ENCODE measurements around the gene TBC1D8. TPM values are rescaled to one million over a fixed set of nuclear protein-coding genes. Genes with fewer than 3 reads are reported as not detected.
A peak's percentile ranks its signal among the peaks of the same experiment; 100 is the strongest.

Gene TBC1D8
- total and polyA plus RNA-seq, 2 of the 8 experiments (the other 6 are each of a cell fraction or from before 2014, with no cell fraction given) = 20.8 to 21.8 TPM

DNA sequence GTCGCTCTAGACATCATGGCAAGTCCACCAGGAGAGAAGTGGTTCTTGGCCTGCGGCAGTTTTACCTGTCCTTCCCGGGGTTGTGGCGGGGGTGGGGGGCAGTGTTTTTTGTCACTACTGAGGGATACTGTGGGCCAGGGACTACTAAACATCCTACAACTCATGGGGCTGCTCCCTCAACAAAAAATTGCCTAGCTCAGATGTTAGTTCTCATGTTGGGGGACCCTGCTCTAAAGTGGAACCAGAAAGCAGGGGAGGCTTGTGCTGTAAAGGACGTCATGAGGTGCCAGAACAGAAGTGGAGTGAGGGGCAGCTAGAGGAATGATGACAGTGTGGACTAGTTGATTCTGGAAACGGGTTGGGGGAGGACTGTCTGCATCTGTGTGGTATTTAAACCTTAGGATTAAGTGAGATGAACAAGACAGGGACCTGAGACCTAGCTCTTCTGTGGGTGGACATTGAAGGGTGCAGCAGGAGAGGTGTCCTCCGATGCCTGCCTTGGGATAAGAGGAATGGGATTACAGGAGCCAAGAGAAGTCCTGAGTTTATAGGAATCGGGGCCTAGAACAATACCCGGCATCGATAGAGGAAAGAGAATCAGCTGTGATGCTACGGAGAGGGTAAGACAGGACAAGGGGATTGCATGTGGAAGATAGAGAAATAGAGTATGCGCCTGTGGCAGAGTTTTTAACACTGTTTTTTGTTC, 146.4 kb downstream of the TBC1D8 start:
- no peak overlapping the region for H3K4ac ChIP-seq (replicated peaks; ENCODE audit: insufficient read length, low read depth, low read length)
- H3K79me2 ChIP-seq (ENCODE audit: control insufficient read depth in 1 of 2, insufficient read depth in 2 of 2, low read length in 2 of 2) = peaks cover 6 to 33% of the 10 kb centered on the region in 2 experiments
- H4K20me1 ChIP-seq (replicated peaks in 1 of 2; ENCODE audit: control insufficient read depth in 1 of 2, insufficient read depth in 2 of 2, low read length in 2 of 2) = peaks cover 18 to 30% of the 10 kb centered on the region in 2 experiments
- peak overlapping the region in 1 of 4 experiments; percentile 33; a peak in 2 of 7 replicates for H3K9ac ChIP-seq (replicated peaks in 1 of 4; ENCODE audit: extremely low read depth in 1 of 4, low read depth in 3 of 4, low read length in 3 of 4)
- H3K14ac ChIP-seq (ENCODE audit: insufficient read length) = no peak overlapping the region
- peaks cover 3% of the 10 kb centered on the region for H3K79me1 ChIP-seq (ENCODE audit: low read depth, low read length)
- peak overlapping the region; percentile 26; the same call in 1 of the 2 replicates for H2BK5ac ChIP-seq (ENCODE audit: low read depth, low read length)
- CTCF ChIA-PET (ENCODE audit: partially characterized antibody) = interaction anchor here (0.6 to 1.7 kb wide), 8 partner anchors 8 to 668 kb away, joined by 3 to 5 read pairs (median 4); no protein-coding TSS in a partner anchor
- H2BK15ac ChIP-seq (ENCODE audit: low read length) = no peak overlapping the region
- no peak overlapping the region for H2BK20ac ChIP-seq (ENCODE audit: low read length)
- H3K4me3 ChIP-seq (ENCODE audit: extremely low read depth in 1 of 4, insufficient read depth in 2 of 4, low read depth in 3 of 4, low read length in 4 of 4) = peak overlapping the region in 2 of 4 experiments; percentile 3 to 88; a peak in 1 of 8 replicates
- peak overlapping the region; percentile 92 for H3K4me2 ChIP-seq (ENCODE audit: insufficient read depth in 1 of 2, low read depth in 2 of 2, low read length in 2 of 2)
- no peak overlapping the region for H4K91ac ChIP-seq (replicated peaks; ENCODE audit: insufficient read length, low read length)
- H2AFZ ChIP-seq (ENCODE audit: low read length) = no peak overlapping the region
- H3K36me3 ChIP-seq (ENCODE audit: control insufficient read depth in 2 of 4, insufficient read depth in 4 of 4, low read length in 3 of 4) = peaks cover 33 to 66% (median 52%) of the 10 kb centered on the region in 4 experiments
- peaks cover 8% of the 10 kb centered on the region for H3K23me2 ChIP-seq (ENCODE audit: low read depth, low read length)
- 88% methylated on average over 12 of the region's 12 CpGs; no CpG with 5 or more reads in 1 of the 2 experiments for WGBS, 2 experiments (ENCODE audit: extremely low coverage in 1 of 2, insufficient coverage in 1 of 2, insufficient read length in 1 of 2, insufficient replicate concordance in 2 of 2, low coverage in 1 of 2, low lambda C conversion rate in 2 of 2, missing lambda C conversion rate in 1 of 2)
- DNase-seq (ENCODE audit: low read depth in 1 of 2, low spot score in 2 of 2) (no peak), FAIRE-seq (no peak)
- peaks cover 5 to 10% (median 8%) of the 10 kb centered on the region in 4 experiments; a peak in 6 of 7 replicates for H3K4me1 ChIP-seq (replicated peaks in 1 of 4; ENCODE audit: control insufficient read depth in 3 of 4, insufficient read depth in 4 of 4, low read length in 3 of 4)
- no peak overlapping the region for H2BK12ac ChIP-seq (ENCODE audit: low read depth, low read length)
- no peak overlapping the region for H3K23ac ChIP-seq (ENCODE audit: insufficient read length)
- POLR2A ChIA-PET (ENCODE audit: partially characterized antibody) = interaction anchor here (0.6 to 8.5 kb wide), 27 partner anchors 10 to 1938 kb away, joined by 3 to 151 read pairs (median 4); partner anchors contain the start of genes PDCL3 and TBC1D8
- H2BK120ac ChIP-seq (replicated peaks; ENCODE audit: low read depth, low read length) = no peak overlapping the region
- H3K27me3 ChIP-seq (replicated peaks in 1 of 4; ENCODE audit: control insufficient read depth in 3 of 4, extremely low read depth in 1 of 4, insufficient read depth in 3 of 4, low read length in 3 of 4) = peaks cover 0 to 7% (median 2%) of the 10 kb centered on the region in 4 experiments; a peak in 3 of 7 replicates
- no peak overlapping the region for H3K56ac ChIP-seq (replicated peaks; ENCODE audit: insufficient read length, low read depth, low read length)
- no peak overlapping the region for H3K18ac ChIP-seq (ENCODE audit: extremely low read depth, low read length)
- no peak overlapping the region; the same call in 1 of the 2 replicates for H4K8ac ChIP-seq (ENCODE audit: extremely low read depth, insufficient read depth, low read length)
- no peak overlapping the region for H4K5ac ChIP-seq (ENCODE audit: insufficient read length, low read depth, low read length)
- no peak overlapping the region for H2AK5ac ChIP-seq (ENCODE audit: low read depth, low read length)
- no peak overlapping the region for H3K27ac ChIP-seq (ENCODE audit: low read depth, low read length)
- H3K9me3 ChIP-seq (ENCODE audit: insufficient read depth in 2 of 2, low read depth in 1 of 2, low read length in 1 of 2) = no peaks in the 10 kb centered on the region
- TF ChIP-seq, protein P1, sequence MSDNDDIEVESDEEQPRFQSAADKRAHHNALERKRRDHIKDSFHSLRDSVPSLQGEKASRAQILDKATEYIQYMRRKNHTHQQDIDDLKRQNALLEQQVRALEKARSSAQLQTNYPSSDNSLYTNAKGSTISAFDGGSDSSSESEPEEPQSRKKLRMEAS (IDR thresholded peaks at IDR 0.05) = no peak
- TF ChIP-seq POLR2AphosphoS5 (IDR thresholded peaks at IDR 0.05; ENCODE audit: low read depth, low read length) (peak; percentile 33), MAFK (IDR thresholded peaks at IDR 0.05; ENCODE audit: low read depth, low read length) (no peak), POLR2A (IDR thresholded peaks at IDR 0.05; ENCODE audit: control extremely low read depth in 1 of 2, low read depth in 2 of 2, low read length in 2 of 2) (peak in 1 of 2 experiments; percentile 52; a peak in 2 of 3 replicates)
